Muscle of leg (tissue), 11 donors: ENCODE data around the gene KYNU. TPM values are rescaled to one million over a fixed set of nuclear protein-coding genes. Genes with fewer than 3 reads are reported as not detected.
"Not testable (repeated sequence)": the region's sequence is repeated elsewhere in the genome, so short reads cannot be mapped to it uniquely, and the experiment has no call there.

Experiments used
- DNase-seq: peaks from one replicate; pipeline ENCODE4 v3.0.0; 2013
- H3K27ac ChIP-seq: one replicate; pipeline ENCODE4 v1.5.1; 2013; ENCODE audit warnings: mild to moderate bottlenecking, low read length, control low read depth
- H3K27me3 ChIP-seq: one replicate; pipeline ENCODE4 v1.6.1; 2013; ENCODE audit warnings: low read length; ENCODE audit not compliant: control insufficient read depth, insufficient read depth
- H3K36me3 ChIP-seq: one replicate; pipeline ENCODE4 v1.6.1; 2013; ENCODE audit warnings: low read length; ENCODE audit not compliant: control insufficient read depth, insufficient read depth
- H3K4me1 ChIP-seq: one replicate; pipeline ENCODE4 v1.6.1; 2013; ENCODE audit warnings: low read length; ENCODE audit not compliant: control insufficient read depth, insufficient read depth
- H3K4me3 ChIP-seq: one replicate; pipeline ENCODE4 v1.5.1; 2013; ENCODE audit warnings: low read length, control low read depth
- H3K9me3 ChIP-seq: replicated peaks from 2 replicates; pipeline ENCODE4 v1.6.1; 2013; ENCODE audit warnings: low read depth, low read length; ENCODE audit not compliant: control insufficient read depth
- WGBS: methylation state at CpG from one replicate; pipeline ENCODE4 v1.1.5; 2013; ENCODE audit warnings: missing lambda C conversion rate; ENCODE audit not compliant: insufficient coverage; 5-methylcytosine and 5-hydroxymethylcytosine counted together
- polyA plus RNA-seq, 8 donors: library from polyadenylated mRNA; unstranded; fragments of 120-200 nt; gene quantifications; one replicate each; pipeline versions ENCODE4 v1.2.1 to v1.2.3, GENCODE V29; 2013; ENCODE audit warnings: inconsistent platforms in 1 of 8, low replicate concordance in 1 of 8; ENCODE audit not compliant: insufficient read length in 8 of 8, insufficient read depth in 1 of 8
- total RNA-seq: library from RNA; stranded (reverse); fragments of 120-200 nt; gene quantifications from one replicate; pipeline ENCODE4 v1.2.4, GENCODE V29; 2013

Gene KYNU
- total and polyA plus RNA-seq, 9 donors, result 0.65 to 0.84 (median 0.76) TPM

DNA sequence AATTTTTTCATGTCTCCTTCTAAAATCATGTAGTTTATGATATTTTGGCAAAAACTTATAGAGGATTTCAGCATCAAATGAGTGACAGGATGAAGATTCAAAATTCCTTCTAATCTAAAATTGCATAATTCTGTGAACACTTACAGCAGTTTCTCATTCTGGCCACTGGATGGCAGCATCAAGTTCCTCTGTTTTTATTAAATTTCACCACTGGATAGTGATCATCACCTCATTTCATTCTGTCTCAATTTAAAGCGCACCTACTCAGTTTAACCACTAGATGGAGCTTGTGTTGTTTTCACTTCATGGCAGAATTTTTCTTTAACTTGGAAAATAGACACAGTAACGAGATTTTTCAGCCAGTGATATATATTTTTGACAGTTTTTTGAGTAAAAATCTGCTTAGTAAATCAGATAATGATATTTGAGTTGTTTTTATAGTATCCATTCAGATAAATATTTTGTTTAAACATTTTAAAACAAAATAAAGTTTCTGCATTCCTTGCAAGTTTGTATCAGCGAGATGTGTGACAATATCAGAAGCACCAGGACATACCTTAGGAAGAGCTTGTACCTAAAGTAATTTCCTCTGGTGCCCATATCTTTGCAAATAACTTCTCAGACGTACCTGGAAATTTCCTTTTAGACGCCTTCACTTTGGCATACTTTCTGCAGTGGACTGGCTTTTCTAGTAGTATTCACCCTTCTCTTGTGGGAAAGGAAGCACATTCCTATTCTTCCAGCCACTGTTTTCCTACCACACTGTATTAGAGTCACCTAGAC lies 157.0 kb downstream of the KYNU start:
- no peaks in the 10 kb centered on the region for H3K4me1 ChIP-seq
- no peaks in the 10 kb centered on the region for H3K27me3 ChIP-seq
- no peak overlapping the region for H3K4me3 ChIP-seq
- no CpG with 5 or more reads among the region's 5 CpGs for WGBS
- no peaks in the 10 kb centered on the region for H3K36me3 ChIP-seq
- peak; percentile 91 for DNase-seq
- H3K27ac ChIP-seq, result no peak overlapping the region
- no peaks in the 10 kb centered on the region for H3K9me3 ChIP-seq

DNA sequence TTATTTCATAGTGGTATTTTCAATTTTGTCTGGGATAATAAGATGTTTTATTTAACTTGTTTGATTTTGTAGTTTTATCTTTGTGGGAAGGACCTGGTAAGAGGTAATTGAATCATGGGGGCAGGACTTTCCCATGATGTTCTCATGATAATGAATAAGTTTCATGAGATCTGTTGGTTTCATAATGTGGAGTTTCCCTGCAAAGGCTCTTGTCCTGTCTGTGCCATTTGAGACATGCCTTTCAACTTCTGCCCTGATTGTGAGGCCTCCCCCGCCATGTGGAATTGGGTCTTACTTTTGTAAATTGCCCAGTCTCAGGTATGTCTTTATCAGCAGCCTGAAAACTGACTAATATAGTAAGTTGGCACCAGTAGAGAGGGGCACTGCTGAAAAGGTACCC lies 174.0 kb downstream of the KYNU start:
- Histone ChIP-seq H3K4me1 (no peaks in the 10 kb centered on the region), H3K36me3 (no peaks in the 10 kb centered on the region), H3K27ac (no peak overlapping the region), H3K27me3 (no peaks in the 10 kb centered on the region), H3K4me3 (no peak overlapping the region), H3K9me3 (no peaks in the 10 kb centered on the region)
- DNase-seq, result no peak
- 80% methylated on average over 1 of the region's 1 CpG for WGBS

DNA sequence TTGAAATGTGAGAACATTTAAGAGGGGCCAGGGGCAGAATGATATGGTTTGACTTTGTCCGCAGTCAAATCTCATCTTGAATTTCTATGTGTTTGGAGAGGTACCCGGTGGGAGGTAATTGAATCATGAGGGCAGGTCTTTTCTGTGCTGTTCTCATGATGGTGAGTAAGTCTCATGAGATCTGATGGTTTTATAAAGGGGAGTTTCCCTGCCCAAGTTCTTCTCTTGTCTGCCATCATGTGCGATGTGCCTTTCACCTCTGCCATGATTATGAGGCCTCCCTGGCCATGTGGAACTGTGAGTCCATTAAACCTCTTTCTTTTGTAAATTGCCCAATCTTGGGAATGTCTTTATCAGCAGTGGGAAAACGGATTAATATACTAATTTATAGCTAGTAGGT lies 176.0 kb downstream of the KYNU start:
- DNase-seq, H3K36me3 ChIP-seq, H3K27me3 ChIP-seq, H3K4me1 ChIP-seq, H3K9me3 ChIP-seq, H3K27ac ChIP-seq, H3K4me3 ChIP-seq: not testable (repeated sequence)
- 100% methylated on average over 1 of the region's 4 CpGs for WGBS

DNA sequence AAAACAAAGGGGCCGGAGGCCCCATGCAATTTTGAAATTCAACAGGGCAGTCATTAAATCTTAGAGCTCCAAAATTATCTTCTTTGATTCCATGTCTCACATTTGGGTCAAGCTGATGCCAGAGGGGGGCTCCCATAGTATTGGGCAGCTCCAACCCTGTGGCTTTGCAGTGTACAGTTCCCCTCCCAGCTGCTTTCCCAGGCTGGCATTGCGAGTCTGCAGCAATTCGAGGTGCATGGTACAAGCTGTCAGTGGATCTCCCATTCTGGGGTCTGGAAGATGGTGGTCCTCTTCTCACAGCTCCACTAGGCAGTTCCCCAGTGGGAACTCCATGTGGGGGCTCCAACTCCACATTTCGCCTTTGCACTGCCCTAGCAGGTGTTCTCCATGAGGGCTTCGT lies 179.1 kb downstream of the KYNU start:
- DNase-seq, result no peak
- WGBS, result 93% methylated on average over 4 of the region's 5 CpGs
- no peak overlapping the region for H3K4me3 ChIP-seq
- H3K36me3 ChIP-seq, result no peaks in the 10 kb centered on the region
- no peaks in the 10 kb centered on the region for H3K9me3 ChIP-seq
- no peaks in the 10 kb centered on the region for H3K4me1 ChIP-seq
- no peak overlapping the region for H3K27ac ChIP-seq
- no peaks in the 10 kb centered on the region for H3K27me3 ChIP-seq

DNA sequence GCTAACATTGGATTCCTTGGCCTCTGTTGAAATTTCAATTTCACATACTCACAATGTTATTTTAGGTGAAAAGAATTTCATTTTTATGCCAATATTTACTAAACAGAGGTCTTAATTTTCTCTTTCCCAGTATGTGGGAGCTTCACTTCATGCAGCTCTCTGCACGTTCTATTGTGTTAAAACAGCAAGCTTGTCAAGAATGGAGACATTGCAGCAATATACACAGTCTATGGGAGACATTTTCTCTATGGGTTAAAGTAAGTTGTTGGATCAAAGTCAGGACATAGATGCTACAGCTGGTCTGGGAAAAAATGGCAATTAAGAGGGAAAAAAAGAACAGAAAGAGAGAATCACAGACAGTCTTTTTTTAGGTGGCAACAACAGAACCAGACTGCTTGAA lies 181.4 kb downstream of the KYNU start:
- H3K4me1 ChIP-seq, result no peaks in the 10 kb centered on the region
- no CpG with 5 or more reads among the region's 1 CpG for WGBS
- no peaks in the 10 kb centered on the region for H3K9me3 ChIP-seq
- H3K27ac ChIP-seq, result no peak overlapping the region
- H3K4me3 ChIP-seq, result no peak overlapping the region
- H3K36me3 ChIP-seq, result no peaks in the 10 kb centered on the region
- DNase-seq, result no peak
- H3K27me3 ChIP-seq, result no peaks in the 10 kb centered on the region

DNA sequence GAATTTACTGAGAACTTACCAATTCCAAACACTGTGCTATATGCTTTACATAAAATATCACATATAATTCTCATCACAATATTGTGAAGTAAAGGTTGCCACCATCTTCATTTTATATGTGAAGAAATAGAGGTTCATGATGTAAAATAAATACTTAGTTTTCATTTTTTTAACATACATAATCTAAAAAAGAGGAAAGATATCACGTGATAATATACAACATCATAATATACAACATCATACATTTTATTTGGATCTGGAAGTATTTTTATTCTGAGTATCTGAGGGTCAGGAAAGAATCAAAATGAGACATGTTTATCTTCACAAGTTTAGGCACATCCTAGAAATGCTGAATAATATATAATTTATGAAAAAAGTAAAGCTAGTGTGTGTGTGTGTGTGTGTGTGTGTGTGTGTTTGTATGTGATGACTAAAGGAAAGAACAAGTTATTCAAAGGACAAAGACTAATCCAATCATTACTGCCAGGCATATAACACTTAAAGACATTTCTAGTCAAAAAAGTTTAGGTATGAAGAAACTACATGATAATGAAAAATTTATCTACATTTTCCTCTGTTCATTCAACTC lies 186.2 kb downstream of the KYNU start:
- Histone ChIP-seq H3K4me1 (no peaks in the 10 kb centered on the region), H3K4me3 (no peak overlapping the region), H3K9me3 (no peaks in the 10 kb centered on the region), H3K27ac (no peak overlapping the region), H3K27me3 (no peaks in the 10 kb centered on the region), H3K36me3 (no peaks in the 10 kb centered on the region)
- no peak for DNase-seq
- no CpG with 5 or more reads among the region's 1 CpG for WGBS

DNA sequence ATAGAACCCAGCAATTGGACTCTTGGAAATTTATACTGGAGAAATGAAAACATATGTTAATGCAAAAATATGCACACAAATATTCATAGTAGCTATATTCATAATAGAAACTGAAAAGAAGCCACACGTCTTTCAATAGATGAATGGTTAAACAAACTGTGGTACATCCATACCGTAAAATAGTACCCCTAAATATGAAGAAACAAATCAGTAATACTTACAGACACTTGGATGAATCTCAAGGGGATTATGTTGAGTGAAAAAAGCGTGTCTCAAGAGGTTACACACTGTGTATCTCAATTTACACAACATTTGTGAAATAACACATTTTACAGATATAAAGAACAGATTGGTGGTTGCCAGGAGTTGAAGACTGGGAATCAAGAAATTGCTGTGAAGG lies 190.6 kb downstream of the KYNU start:
- Histone ChIP-seq H3K4me1 (no peaks in the 10 kb centered on the region), H3K36me3 (no peaks in the 10 kb centered on the region), H3K4me3 (no peak overlapping the region), H3K27me3 (no peaks in the 10 kb centered on the region), H3K9me3 (no peaks in the 10 kb centered on the region), H3K27ac (no peak overlapping the region)
- no CpG with 5 or more reads among the region's 3 CpGs for WGBS
- DNase-seq, result no peak

DNA sequence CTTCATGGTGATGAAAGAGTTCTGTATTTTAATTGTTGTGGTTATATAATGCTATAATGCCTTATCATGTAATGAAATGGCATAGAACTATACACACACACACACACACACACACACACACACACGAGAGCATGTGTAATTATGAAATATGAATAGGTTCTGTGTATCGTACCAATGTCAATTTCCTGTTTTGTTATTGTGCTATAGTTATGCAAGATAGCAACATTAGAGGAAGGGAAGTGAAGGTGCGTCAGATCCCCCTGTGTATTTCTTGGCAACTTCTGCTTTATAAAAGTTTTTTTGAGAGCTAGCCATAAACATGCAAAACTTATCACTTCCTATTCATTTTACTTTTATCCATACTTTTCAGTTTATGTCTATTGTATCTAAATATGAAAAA lies 191.0 kb downstream of the KYNU start:
- Histone ChIP-seq H3K27me3 (no peaks in the 10 kb centered on the region), H3K4me3 (no peak overlapping the region), H3K36me3 (no peaks in the 10 kb centered on the region), H3K4me1 (no peaks in the 10 kb centered on the region), H3K9me3 (no peaks in the 10 kb centered on the region), H3K27ac (no peak overlapping the region)
- WGBS, result no CpG with 5 or more reads among the region's 3 CpGs
- peak; percentile 24 for DNase-seq

DNA sequence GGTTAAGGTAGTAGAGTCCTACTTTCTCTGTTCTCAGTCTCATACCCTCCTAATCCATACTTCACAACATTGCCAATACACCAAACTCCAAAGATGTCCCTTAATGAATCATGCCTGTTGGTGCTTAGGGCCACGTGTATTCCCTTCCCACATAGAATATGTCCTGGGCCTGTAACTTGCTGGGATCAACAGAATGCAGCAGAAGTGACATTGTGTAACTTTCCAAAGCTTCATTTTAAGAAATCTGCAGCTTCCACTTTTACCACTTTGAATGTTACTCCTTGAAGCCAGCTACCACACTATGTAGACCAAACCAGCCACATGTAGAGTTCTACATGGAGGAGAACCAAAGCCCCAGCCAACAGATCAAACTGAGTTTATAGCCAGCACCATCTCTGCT lies 193.2 kb downstream of the KYNU start:
- Histone ChIP-seq H3K9me3 (peaks cover under 1% of the 10 kb centered on the region), H3K36me3 (no peaks in the 10 kb centered on the region), H3K27me3 (no peaks in the 10 kb centered on the region), H3K4me3 (no peak overlapping the region), H3K4me1 (no peaks in the 10 kb centered on the region), H3K27ac (no peak overlapping the region)
- WGBS, result 57% methylated on average over 1 of the region's 1 CpG
- peak; percentile 10 for DNase-seq

DNA sequence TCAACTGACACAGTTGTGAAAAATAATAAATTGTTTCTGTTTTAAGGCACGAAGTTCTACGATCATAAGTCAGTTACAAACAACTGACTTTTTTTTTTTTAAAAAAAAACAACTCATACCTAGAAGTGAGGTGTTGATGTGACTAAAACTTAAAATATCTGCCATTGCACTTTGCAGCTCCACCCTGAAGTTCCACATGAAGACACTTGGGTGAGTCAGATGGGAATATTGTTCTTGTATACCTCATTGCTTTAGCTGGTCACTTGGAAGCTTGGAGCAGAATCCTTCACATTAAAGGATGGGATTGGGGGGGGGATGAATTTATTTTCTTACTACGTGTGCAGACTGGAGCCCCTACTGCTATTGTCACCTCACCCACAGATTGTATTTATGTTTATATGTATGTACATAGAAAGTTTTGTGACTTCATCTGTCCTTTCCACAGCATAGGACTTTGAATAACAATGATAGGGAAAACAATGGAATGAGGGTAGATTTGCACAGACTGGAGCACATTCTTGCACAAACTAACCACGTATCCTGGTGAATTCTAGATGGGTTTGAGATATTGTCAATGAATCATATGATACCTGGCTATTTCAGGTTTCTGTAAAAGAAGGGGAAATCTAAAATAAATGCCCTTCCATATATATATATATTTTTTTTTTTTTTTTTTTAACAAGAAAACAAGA lies 193.9 kb downstream of the KYNU start:
- Histone ChIP-seq H3K27ac (no peak overlapping the region), H3K4me3 (no peak overlapping the region)
- no CpG with 5 or more reads among the region's 4 CpGs for WGBS

More for the DNA sequence above, 193.9 kb downstream of the KYNU start:
- Histone ChIP-seq H3K9me3 (peaks cover 4% of the 10 kb centered on the region), H3K4me1 (no peaks in the 10 kb centered on the region), H3K27me3 (no peaks in the 10 kb centered on the region), H3K36me3 (no peaks in the 10 kb centered on the region)
- DNase-seq, result no peak
